Body of pancreas (tissue), 4 donors: ENCODE data around the gene HAGHL. TPM values are rescaled to one million over a fixed set of nuclear protein-coding genes. Genes with fewer than 3 reads are reported as not detected.
"Not testable (repeated sequence)": the region's sequence is repeated elsewhere in the genome, so short reads cannot be mapped to it uniquely, and the experiment has no call there.

Experiments used
- ATAC-seq: fragments of 150-250 bp; one replicate; pipeline ENCODE4 v1.9.1; 2016
- DNase-seq, 4 donors: peaks; one replicate each; pipeline ENCODE4 v3.0.0-alpha.2; 2019
- H3K27ac ChIP-seq, 4 donors: fragments of 200-600 bp; sonication (generic); 1 replicate in 3 of 4; 2 replicates in 1 of 4; pipeline versions ENCODE4 v1.5.1 to v1.6.1; 2016 to 2019; ENCODE audit warnings: mild to moderate bottlenecking in 1 of 4, mixed read lengths in 1 of 4, moderate library complexity in 1 of 4
- H3K27me3 ChIP-seq, 2 donors: fragments of 200-600 bp; sonication (generic); one replicate each; pipeline ENCODE4 v1.6.0; 2016; ENCODE audit warnings: mild to moderate bottlenecking in 1 of 2
- H3K36me3 ChIP-seq, 2 donors: fragments of 200-600 bp; sonication (generic); replicated peaks in 1 of 2; 2 replicates each; pipeline ENCODE4 v1.5.1; 2016; ENCODE audit warnings: low read depth in 2 of 2; ENCODE audit not compliant: insufficient read depth in 1 of 2
- H3K4me1 ChIP-seq: fragments of 200-600 bp; sonication (generic); one replicate; pipeline ENCODE4 v1.6.0; 2016
- H3K4me3 ChIP-seq, 2 donors: fragments of 200-600 bp; sonication (generic); 1 replicate in 1 of 2; 2 replicates in 1 of 2; pipeline ENCODE4 v1.5.1; 2016 to 2019
- H3K9me3 ChIP-seq, 3 donors: fragments of 200-600 bp; sonication (generic); 1 replicate in 2 of 3; 2 replicates in 1 of 3; pipeline ENCODE4 v1.5.1; 2016
- POLR2A ChIP-seq, 3 donors: fragments of 450-650 bp; IDR thresholded peaks; one replicate each; pipeline ENCODE4 v1.6.1; 2016; ENCODE audit warnings: antibody characterized with exemption in 3 of 3, mild to moderate bottlenecking in 2 of 3
- WGBS, 2 donors: methylation state at CpG; one replicate each; pipeline ENCODE4 v1.1.5; 2017; 5-methylcytosine and 5-hydroxymethylcytosine counted together
- intact Hi-C: fragments of 100-400 bp; cut with DNase I; formaldehyde crosslinking; loops from one replicate; pipeline ENCODE4 v1.15.1; 2023
- total RNA-seq, 2 donors: library from RNA; depleted of rRNA; stranded (reverse); fragments of >200 nt; gene quantifications; one replicate each; pipeline ENCODE4 v1.1.0, GENCODE V29; 2016
- TF ChIP-seq, protein P1 (sequence below), 7 experiments: fragments of 450-650 bp in 4 of 7; fragments of 200-600 bp in 3 of 7; sonication (generic) in 3 of 7; IDR thresholded peaks; one replicate each; pipeline ENCODE4 v1.5.1; 2016 to 2019; ENCODE audit warnings: antibody characterized with exemption in 7 of 7

HAGHL gene
- total RNA-seq, 2 donors from 2014 or later: 2.6 TPM; not detected in 1

DNA sequence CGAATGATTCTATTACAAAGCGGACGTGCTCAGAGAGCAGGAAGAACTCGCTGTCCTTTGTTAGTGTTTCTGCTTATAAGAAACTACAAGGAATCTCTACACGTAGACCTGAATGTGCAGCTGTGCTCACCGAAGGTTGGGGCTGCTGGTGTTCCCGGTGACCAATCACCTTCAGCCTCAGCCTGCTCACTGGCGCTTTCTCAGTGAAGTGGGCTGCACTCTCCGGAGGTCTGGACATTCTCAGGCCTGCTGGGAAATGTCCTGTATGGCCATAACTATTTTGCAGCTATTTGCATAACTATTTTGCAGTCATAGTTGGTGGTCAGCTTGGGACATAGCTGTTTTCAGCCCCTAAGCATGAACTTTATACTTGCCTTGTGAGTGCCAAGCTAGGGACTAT lies 23.6 kb downstream of the HAGHL start:
- TF ChIP-seq, protein P1, sequence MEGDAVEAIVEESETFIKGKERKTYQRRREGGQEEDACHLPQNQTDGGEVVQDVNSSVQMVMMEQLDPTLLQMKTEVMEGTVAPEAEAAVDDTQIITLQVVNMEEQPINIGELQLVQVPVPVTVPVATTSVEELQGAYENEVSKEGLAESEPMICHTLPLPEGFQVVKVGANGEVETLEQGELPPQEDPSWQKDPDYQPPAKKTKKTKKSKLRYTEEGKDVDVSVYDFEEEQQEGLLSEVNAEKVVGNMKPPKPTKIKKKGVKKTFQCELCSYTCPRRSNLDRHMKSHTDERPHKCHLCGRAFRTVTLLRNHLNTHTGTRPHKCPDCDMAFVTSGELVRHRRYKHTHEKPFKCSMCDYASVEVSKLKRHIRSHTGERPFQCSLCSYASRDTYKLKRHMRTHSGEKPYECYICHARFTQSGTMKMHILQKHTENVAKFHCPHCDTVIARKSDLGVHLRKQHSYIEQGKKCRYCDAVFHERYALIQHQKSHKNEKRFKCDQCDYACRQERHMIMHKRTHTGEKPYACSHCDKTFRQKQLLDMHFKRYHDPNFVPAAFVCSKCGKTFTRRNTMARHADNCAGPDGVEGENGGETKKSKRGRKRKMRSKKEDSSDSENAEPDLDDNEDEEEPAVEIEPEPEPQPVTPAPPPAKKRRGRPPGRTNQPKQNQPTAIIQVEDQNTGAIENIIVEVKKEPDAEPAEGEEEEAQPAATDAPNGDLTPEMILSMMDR (IDR thresholded peaks at IDR 0.05): no peak
- no peak for TF ChIP-seq POLR2A (IDR thresholded peaks at IDR 0.05)
- intact Hi-C loops: no loop called here
- Histone ChIP-seq H3K27ac (no peak overlapping the region), H3K27me3 (no peaks in the 10 kb centered on the region), H3K9me3 (no peaks in the 10 kb centered on the region), H3K36me3 (no peaks in the 10 kb centered on the region), H3K4me1 (peaks cover 6% of the 10 kb centered on the region), H3K4me3 (no peak overlapping the region)
- DNase-seq (no peak), ATAC-seq (no peak)
- WGBS, 2 donors: 47 to 58% methylated on average over 8 to 9 of the region's 9 CpGs

DNA sequence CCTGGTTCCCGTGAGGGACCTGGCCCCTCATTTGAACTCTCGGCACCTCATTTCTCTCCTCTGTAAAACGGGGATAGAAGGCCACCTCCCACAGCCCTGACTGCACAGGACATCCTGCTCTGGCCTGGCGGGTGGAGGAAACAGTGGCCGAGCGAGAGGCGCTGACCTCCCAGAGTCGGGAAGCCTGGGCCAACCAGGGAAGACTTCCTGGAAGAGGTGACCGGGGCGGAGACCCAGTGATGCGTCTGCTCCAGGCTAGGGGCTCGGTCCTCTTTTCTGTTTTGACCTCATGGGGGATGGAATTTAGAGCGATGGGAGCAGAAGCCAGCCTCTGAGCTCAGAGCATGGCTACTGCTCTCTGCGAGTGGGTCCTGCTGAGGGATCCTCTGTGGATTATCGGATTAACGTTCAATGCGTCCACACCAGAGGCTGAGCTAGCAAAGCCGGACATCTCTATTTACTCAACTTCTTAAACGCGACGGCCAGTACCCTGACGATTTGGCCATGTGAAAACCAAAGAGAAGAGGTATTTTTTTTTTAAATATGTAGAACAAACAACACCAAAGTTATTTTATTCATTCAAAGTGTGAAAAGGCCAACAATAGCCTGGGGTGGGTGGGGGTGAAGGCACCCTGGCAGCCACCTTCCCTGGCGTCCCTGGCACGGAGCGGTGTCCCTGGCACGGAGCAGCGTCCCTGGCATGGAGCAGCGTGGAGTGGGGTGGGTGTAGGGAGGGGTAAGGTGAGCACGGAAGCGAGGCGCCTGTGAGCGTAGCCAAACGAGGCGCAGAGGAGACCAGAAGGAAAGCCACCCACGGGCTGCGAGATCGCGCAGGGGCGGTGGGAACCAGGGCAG lies 24.5 kb downstream of the HAGHL start:
- ATAC-seq: peak; percentile 52
- no peaks in the 10 kb centered on the region for H3K36me3 ChIP-seq
- intact Hi-C loops: no loop called here
- WGBS, 2 donors: 25 to 31% methylated on average over 28 to 38 of the region's 39 CpGs
- no peak overlapping the region for H3K4me3 ChIP-seq
- peaks cover 6% of the 10 kb centered on the region for H3K4me1 ChIP-seq
- DNase-seq: peak in 2 of 4 donors; percentile 28 to 47
- no peak overlapping the region for H3K27ac ChIP-seq
- H3K27me3 ChIP-seq: no peaks in the 10 kb centered on the region
- no peak for TF ChIP-seq POLR2A (IDR thresholded peaks at IDR 0.05)
- TF ChIP-seq, protein P1 (IDR thresholded peaks at IDR 0.05): no peak
- no peaks in the 10 kb centered on the region for H3K9me3 ChIP-seq

DNA sequence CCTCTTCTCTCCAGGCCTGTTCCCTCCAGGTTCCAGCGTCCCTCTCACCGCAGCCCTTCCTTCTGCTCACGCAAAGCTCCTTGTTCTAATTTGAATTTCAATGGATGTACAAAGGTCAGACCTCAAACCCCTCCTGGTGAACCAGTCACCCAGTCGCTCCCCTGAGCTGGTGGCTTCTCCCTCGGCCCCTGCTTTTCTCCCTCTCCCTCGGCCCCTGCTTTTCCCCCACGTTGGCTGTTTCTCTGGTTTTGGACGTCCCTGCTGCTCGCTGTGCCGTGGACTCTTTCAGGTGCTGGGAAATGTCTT lies 25.1 kb downstream of the HAGHL start:
- H3K27ac ChIP-seq: no peak overlapping the region
- WGBS, 2 donors: 12 to 18% methylated on average over 10 of the region's 10 CpGs
- no peaks in the 10 kb centered on the region for H3K36me3 ChIP-seq
- no peaks in the 10 kb centered on the region for H3K9me3 ChIP-seq
- intact Hi-C loops: no loop called here
- H3K4me3 ChIP-seq: no peak overlapping the region
- TF ChIP-seq, protein P1 (IDR thresholded peaks at IDR 0.05): no peak
- TF ChIP-seq POLR2A (IDR thresholded peaks at IDR 0.05): no peak
- no peaks in the 10 kb centered on the region for H3K27me3 ChIP-seq
- ATAC-seq (no peak), DNase-seq (no peak)
- peaks cover 6% of the 10 kb centered on the region for H3K4me1 ChIP-seq

DNA sequence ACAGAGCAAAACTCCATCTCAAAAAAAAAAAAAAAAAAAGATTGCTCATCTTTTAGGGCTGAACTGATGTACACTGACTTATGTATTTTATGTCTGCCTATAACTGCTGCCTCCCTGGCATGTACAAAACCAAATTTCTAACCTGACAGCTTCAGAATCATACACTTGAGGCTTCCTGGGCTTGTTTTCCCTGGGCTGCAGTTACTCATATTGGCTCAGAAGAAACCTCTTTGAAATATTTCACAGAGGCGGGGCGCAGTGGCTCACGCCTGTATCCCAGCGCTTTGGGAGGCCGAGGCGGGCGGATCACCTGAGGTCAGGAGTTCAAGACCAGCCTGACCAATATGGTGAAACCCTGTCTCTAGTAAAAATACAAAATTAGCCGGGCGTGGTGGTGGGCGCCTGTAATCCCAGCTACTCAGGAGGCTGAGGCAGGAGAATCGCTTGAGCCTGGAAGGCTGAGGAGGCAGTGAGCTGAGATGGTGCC lies 27.3 kb downstream of the HAGHL start:
- H3K27ac ChIP-seq, H3K4me1 ChIP-seq, H3K9me3 ChIP-seq, H3K4me3 ChIP-seq, intact Hi-C loops, DNase-seq, H3K27me3 ChIP-seq, ATAC-seq, H3K36me3 ChIP-seq: not testable (repeated sequence)
- WGBS, 2 donors: 73 to 80% methylated on average over 11 of the region's 11 CpGs

DNA sequence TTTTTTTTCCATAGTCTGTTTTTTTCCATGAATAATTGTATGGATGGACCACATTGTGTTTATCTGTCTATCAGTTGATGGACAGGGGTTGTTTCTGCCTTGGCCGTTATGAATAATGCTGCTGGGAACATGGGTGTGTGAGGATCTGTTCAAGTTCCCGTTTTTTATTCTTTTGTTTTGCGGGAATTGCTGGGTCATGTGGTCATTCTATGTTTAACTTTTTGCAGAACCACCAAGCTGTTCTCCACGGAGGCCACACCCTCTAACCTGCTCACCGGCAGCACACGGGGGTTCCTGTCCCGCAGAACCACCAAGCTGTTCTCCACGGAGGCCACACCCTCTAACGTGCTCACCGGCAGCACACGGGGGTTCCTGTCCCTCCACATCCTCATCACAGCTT lies 27.8 kb downstream of the HAGHL start:
- intact Hi-C loops: no loop called here
- TF ChIP-seq, protein P1 (IDR thresholded peaks at IDR 0.05): no peak
- no peak for TF ChIP-seq POLR2A (IDR thresholded peaks at IDR 0.05)
- no peaks in the 10 kb centered on the region for H3K36me3 ChIP-seq
- peaks cover 6% of the 10 kb centered on the region for H3K4me1 ChIP-seq
- peak in 1 of 4 donors; percentile 16 for DNase-seq
- H3K4me3 ChIP-seq: no peak overlapping the region
- ATAC-seq: no peak
- no peaks in the 10 kb centered on the region for H3K27me3 ChIP-seq
- 42 to 58% methylated on average over 11 of the region's 11 CpGs for WGBS, 2 donors
- no peak overlapping the region for H3K27ac ChIP-seq
- no peaks in the 10 kb centered on the region for H3K9me3 ChIP-seq
